ENCODE results near the gene PLD1. TPM values are rescaled to one million over a fixed set of nuclear protein-coding genes. Genes with fewer than 3 reads are reported as not detected.

PLD1 gene
- total RNA-seq, 2 experiments from 2014 or later: 0.22 to 1.0 TPM

DNA sequence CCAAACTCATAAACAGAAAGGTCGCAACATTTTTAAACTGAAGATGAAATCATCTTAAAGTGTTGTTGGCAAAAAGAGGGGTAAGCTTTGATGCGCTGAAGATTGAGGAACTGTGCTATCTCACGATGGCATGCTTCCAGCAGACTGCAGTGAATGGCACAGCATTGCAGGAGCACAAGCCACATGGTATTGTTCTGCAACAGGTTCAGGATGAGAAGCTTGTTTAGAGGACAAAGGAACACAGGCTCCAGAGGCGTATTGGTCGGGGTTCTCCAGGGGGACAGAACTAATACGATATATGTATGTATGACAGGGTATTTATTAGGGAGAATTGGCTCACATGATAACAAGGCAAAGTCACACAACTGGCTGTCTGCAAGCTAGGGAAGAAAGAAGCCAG lies 13.8 kb upstream of the PLD1 start:
- Mint-ChIP-seq H3K9me3 (no peaks in the 10 kb centered on the region), H3K4me3 (no peak overlapping the region), H3K36me3 (ENCODE audit: low read depth) (no peaks in the 10 kb centered on the region), H3K27me3 (peaks cover 8% of the 10 kb centered on the region), H3K4me1 (ENCODE audit: low read depth) (no peaks in the 10 kb centered on the region), H3K27ac (no peak overlapping the region)
- no peaks in the 10 kb centered on the region for H3K27me3 ChIP-seq (ENCODE audit: control insufficient read depth in 1 of 2, insufficient read depth in 2 of 2, low read length in 2 of 2)
- H3K27ac ChIP-seq (ENCODE audit: low read depth in 1 of 2, low read length in 2 of 2): no peak overlapping the region
- POLR2A ChIA-PET: no interaction called here
- H3K4me3 ChIP-seq (ENCODE audit: low read length): no peak overlapping the region
- CTCF ChIA-PET: no interaction called here
- H3K36me3 ChIP-seq (ENCODE audit: insufficient read depth, low read length): no peaks in the 10 kb centered on the region
- H3K4me1 ChIP-seq (ENCODE audit: insufficient read depth, low read length): peaks cover 10% of the 10 kb centered on the region
- peak in 1 of 14 experiments; percentile 20 for DNase-seq
- ATAC-seq (ENCODE audit: poor library complexity): no peak
- TF ChIP-seq, protein P1, sequence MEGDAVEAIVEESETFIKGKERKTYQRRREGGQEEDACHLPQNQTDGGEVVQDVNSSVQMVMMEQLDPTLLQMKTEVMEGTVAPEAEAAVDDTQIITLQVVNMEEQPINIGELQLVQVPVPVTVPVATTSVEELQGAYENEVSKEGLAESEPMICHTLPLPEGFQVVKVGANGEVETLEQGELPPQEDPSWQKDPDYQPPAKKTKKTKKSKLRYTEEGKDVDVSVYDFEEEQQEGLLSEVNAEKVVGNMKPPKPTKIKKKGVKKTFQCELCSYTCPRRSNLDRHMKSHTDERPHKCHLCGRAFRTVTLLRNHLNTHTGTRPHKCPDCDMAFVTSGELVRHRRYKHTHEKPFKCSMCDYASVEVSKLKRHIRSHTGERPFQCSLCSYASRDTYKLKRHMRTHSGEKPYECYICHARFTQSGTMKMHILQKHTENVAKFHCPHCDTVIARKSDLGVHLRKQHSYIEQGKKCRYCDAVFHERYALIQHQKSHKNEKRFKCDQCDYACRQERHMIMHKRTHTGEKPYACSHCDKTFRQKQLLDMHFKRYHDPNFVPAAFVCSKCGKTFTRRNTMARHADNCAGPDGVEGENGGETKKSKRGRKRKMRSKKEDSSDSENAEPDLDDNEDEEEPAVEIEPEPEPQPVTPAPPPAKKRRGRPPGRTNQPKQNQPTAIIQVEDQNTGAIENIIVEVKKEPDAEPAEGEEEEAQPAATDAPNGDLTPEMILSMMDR (IDR thresholded peaks at IDR 0.05): no peak
- no peaks in the 10 kb centered on the region for H3K9me3 ChIP-seq (ENCODE audit: control insufficient read depth in 1 of 2, insufficient read depth in 1 of 2, low read length in 2 of 2)
- intact Hi-C loops (cut with DNase I, micrococcal nuclease): loop anchor here in 1 of 2 experiments (10.0 kb wide), 1 partner anchor 521 kb away; no protein-coding TSS in a partner anchor

DNA sequence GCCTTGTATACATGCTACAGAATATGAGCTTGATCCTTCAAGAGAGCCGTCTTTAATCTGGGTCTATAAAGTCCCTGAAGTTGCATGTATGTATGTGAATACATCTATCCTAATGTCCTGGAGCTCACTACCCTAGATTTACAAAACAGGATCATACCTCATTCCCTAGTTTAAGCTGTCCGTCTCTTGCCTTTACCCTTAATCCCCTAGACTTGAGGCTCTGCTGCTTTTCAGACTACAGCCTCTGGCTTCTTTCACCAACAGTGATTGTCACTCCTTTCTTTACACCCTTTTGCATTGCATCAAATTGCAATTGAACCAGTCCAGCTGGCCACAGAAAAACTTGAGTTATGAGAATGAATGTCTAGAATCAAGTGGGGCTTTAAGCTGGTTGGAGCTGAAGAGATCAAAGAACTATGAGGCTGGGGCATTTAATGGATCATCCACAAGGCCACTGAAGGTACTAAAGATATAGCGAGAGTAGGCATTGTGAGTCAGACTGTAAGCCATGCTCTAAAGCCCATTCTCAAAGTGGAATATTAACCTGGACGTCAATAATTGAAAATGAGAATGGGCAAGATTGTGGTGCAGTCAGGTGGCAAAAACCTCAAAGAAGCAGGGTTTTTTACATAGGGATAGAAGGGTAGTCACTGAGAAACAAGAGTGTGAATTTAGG lies 12.3 kb upstream of the PLD1 start:
- Mint-ChIP-seq H3K4me3 (no peak overlapping the region), H3K27ac (no peak overlapping the region)
- CTCF ChIA-PET: interaction anchor here (0.8 kb wide), 1 partner anchor 11 kb away, joined by 3 read pairs; no protein-coding TSS in a partner anchor

DNA sequence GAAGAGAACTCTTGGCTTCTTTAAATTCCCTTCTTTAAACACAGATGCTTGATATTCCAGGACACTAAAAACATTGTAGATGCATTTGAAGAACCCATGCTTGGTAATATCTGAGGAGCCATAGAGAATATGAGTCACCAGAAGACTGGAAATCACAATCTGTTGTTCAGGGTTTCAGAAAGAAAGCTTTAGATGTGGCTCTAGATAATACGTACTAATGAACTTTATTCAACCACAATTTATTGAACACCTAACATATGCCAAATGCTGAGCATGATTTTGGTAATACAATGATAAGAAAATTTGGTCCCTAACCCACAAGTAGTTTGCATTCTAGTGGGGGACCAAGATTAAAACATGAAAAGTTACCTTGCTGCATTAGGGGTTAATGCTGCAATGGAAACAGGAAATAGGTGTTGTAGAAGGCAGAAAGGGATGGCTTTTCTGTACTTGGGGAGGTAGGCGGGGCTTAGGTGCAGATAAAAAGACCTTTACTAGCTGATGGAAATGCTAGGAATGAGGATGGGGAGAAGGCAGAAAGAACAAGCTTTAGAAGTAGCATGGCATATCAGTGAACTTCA lies 11.6 kb upstream of the PLD1 start:
- ATAC-seq (ENCODE audit: poor library complexity) (no peak), DNase-seq (no peak)
- Mint-ChIP-seq H3K27ac (no peak overlapping the region), H3K4me1 (ENCODE audit: low read depth) (no peaks in the 10 kb centered on the region), H3K4me3 (no peak overlapping the region), H3K36me3 (ENCODE audit: low read depth) (no peaks in the 10 kb centered on the region), H3K27me3 (peaks cover 14% of the 10 kb centered on the region), H3K9me3 (no peaks in the 10 kb centered on the region)
- TF ChIP-seq, protein P1 (IDR thresholded peaks at IDR 0.05): no peak
- H3K27me3 ChIP-seq (ENCODE audit: control insufficient read depth in 1 of 2, insufficient read depth in 2 of 2, low read length in 2 of 2): peaks cover 0 to 3% of the 10 kb centered on the region in 2 experiments
- no peaks in the 10 kb centered on the region for H3K9me3 ChIP-seq (ENCODE audit: control insufficient read depth in 1 of 2, insufficient read depth in 1 of 2, low read length in 2 of 2)
- intact Hi-C loops (cut with DNase I, micrococcal nuclease): loop anchor here in 1 of 2 experiments (10.0 kb wide), 1 partner anchor 523 kb away; no protein-coding TSS in a partner anchor
- no peak overlapping the region for H3K4me3 ChIP-seq (ENCODE audit: low read length)
- POLR2A ChIA-PET: no interaction called here
- no peaks in the 10 kb centered on the region for H3K36me3 ChIP-seq (ENCODE audit: insufficient read depth, low read length)
- CTCF ChIA-PET: interaction anchor here (0.8 kb wide), 1 partner anchor 12 kb away, joined by 3 read pairs; no protein-coding TSS in a partner anchor
- H3K27ac ChIP-seq (ENCODE audit: low read depth in 1 of 2, low read length in 2 of 2): no peak overlapping the region
- H3K4me1 ChIP-seq (ENCODE audit: insufficient read depth, low read length): no peaks in the 10 kb centered on the region

More for the DNA sequence above, 12.3 kb upstream of the PLD1 start:
- Mint-ChIP-seq H3K4me1 (ENCODE audit: low read depth) (no peaks in the 10 kb centered on the region), H3K27me3 (peaks cover 12% of the 10 kb centered on the region), H3K9me3 (no peaks in the 10 kb centered on the region), H3K36me3 (ENCODE audit: low read depth) (no peaks in the 10 kb centered on the region)
- DNase-seq (no peak), ATAC-seq (ENCODE audit: poor library complexity) (no peak)
- Histone ChIP-seq H3K36me3 (ENCODE audit: insufficient read depth, low read length) (no peaks in the 10 kb centered on the region), H3K27me3 (ENCODE audit: control insufficient read depth in 1 of 2, insufficient read depth in 2 of 2, low read length in 2 of 2) (peaks cover 0 to 1% of the 10 kb centered on the region in 2 experiments), H3K4me3 (ENCODE audit: low read length) (no peak overlapping the region), H3K27ac (ENCODE audit: low read depth in 1 of 2, low read length in 2 of 2) (no peak overlapping the region), H3K9me3 (ENCODE audit: control insufficient read depth in 1 of 2, insufficient read depth in 1 of 2, low read length in 2 of 2) (no peaks in the 10 kb centered on the region), H3K4me1 (ENCODE audit: insufficient read depth, low read length) (peaks cover 5% of the 10 kb centered on the region)
- POLR2A ChIA-PET: no interaction called here
- TF ChIP-seq, protein P1 (IDR thresholded peaks at IDR 0.05): no peak
- intact Hi-C loops (cut with DNase I, micrococcal nuclease): loop anchor here in 1 of 2 experiments (10.0 kb wide), 1 partner anchor 522 kb away; no protein-coding TSS in a partner anchor

All from CD4-positive, alpha-beta T cell (primary cell).